Endometrial microvascular endothelial cells (primary cell): Measurements from ENCODE around the gene PRPF19. TPM values are rescaled to one million over a fixed set of nuclear protein-coding genes. Genes with fewer than 3 reads are reported as not detected.

Source experiments
- in situ Hi-C: cut with HindIII; loops from 2 replicates; pipeline ENCODE4 v1.10.0; 2017; ENCODE audit warnings: low sequenced_read_pairs, low pct_unique_long_range_greater_than_20kb; ENCODE audit errors: inconsistent ontology term
- total RNA-seq: library from RNA; depleted of rRNA; stranded (reverse); fragments of >200 nt; gene quantifications from one replicate; pipeline ENCODE4 v1.2.3, GENCODE V29; 2015; ENCODE audit errors: inconsistent ontology term

Gene PRPF19
- total RNA-seq, 1 donor from 2014 or later: 130 TPM

- in situ Hi-C loops: no loop called here
Measured at GRCh38 chr11:60939855-60940254, 33.5 kb upstream of the PRPF19 start.

GRCh38 chr11:60939301-60939700 lies 32.9 kb upstream of the PRPF19 start:
- in situ Hi-C loops: no loop called here

- in situ Hi-C loops: no loop called here
Measured at GRCh38 chr11:60938500-60938899, 32.1 kb upstream of the PRPF19 start.

- in situ Hi-C loops: no loop called here
Measured at GRCh38 chr11:60937811-60938210, 31.4 kb upstream of the PRPF19 start.

- in situ Hi-C loops: no loop called here
Measured at GRCh38 chr11:60937144-60937527, 30.8 kb upstream of the PRPF19 start.

- in situ Hi-C loops: no loop called here
Measured at GRCh38 chr11:60936467-60937143, 30.2 kb upstream of the PRPF19 start.

GRCh38 chr11:60935676-60936442 lies 29.5 kb upstream of the PRPF19 start:
- in situ Hi-C loops: no loop called here

GRCh38 chr11:60934790-60935605 lies 28.6 kb upstream of the PRPF19 start:
- in situ Hi-C loops: no loop called here

- in situ Hi-C loops: no loop called here
Measured at GRCh38 chr11:60934124-60934789, 27.9 kb upstream of the PRPF19 start.

- in situ Hi-C loops: no loop called here
Measured at GRCh38 chr11:60933416-60934123, 27.2 kb upstream of the PRPF19 start.

- in situ Hi-C loops: no loop called here
Measured at GRCh38 chr11:60932605-60933356, 26.4 kb upstream of the PRPF19 start.

- in situ Hi-C loops: no loop called here
Measured at GRCh38 chr11:60931917-60932316, 25.5 kb upstream of the PRPF19 start.

GRCh38 chr11:60930394-60930793 lies 24.0 kb upstream of the PRPF19 start:
- in situ Hi-C loops: no loop called here

- in situ Hi-C loops: no loop called here
Measured at GRCh38 chr11:60929764-60930163, 23.4 kb upstream of the PRPF19 start.

GRCh38 chr11:60928563-60929001 lies 22.2 kb upstream of the PRPF19 start:
- in situ Hi-C loops: no loop called here

- in situ Hi-C loops: no loop called here
Measured at GRCh38 chr11:60927600-60927999, 21.2 kb upstream of the PRPF19 start.

GRCh38 chr11:60927061-60927592 lies 20.7 kb upstream of the PRPF19 start:
- in situ Hi-C loops: no loop called here

GRCh38 chr11:60926500-60926899 lies 20.1 kb upstream of the PRPF19 start:
- in situ Hi-C loops: no loop called here
